Ascending aorta (tissue), 2 donors: ENCODE measurements around the gene PGAP1. TPM values are rescaled to one million over a fixed set of nuclear protein-coding genes. Genes with fewer than 3 reads are reported as not detected.

Source experiments
- DNase-seq, 2 donors: peaks; one replicate each; pipeline ENCODE4 v3.0.0-alpha.2; 2019; ENCODE audit warnings: low spot score in 2 of 2
- H3K27ac ChIP-seq, 2 donors: fragments of 200-600 bp; sonication (generic); one replicate each; pipeline ENCODE4 v1.5.1; 2016 to 2017; ENCODE audit warnings: mild to moderate bottlenecking in 1 of 2
- H3K27me3 ChIP-seq: fragments of 200-600 bp; sonication (generic); one replicate; pipeline ENCODE4 v1.5.1; 2017
- H3K36me3 ChIP-seq, 2 donors: fragments of 200-600 bp; sonication (generic); one replicate each; pipeline ENCODE4 v1.5.1; 2016
- H3K4me1 ChIP-seq, 2 donors: fragments of 200-600 bp; sonication (generic); one replicate each; pipeline ENCODE4 v1.5.1; 2016 to 2017; ENCODE audit warnings: mild to moderate bottlenecking in 1 of 2
- H3K4me3 ChIP-seq, 2 donors: fragments of 200-600 bp; sonication (generic); one replicate each; pipeline ENCODE4 v1.5.1; 2016 to 2017; ENCODE audit warnings: mild to moderate bottlenecking in 1 of 2
- H3K9me3 ChIP-seq, 2 donors: fragments of 200-600 bp; sonication (generic); one replicate each; pipeline ENCODE4 v1.5.1; 2016
- CTCF ChIP-seq, 3 experiments: fragments of 200-600 bp in 2 of 3; fragments of 450-650 bp in 1 of 3; sonication (generic) in 2 of 3; IDR thresholded peaks; one replicate each; pipeline ENCODE4 v1.5.1; 2016 to 2019; ENCODE audit warnings: antibody characterized with exemption in 3 of 3, mild to moderate bottlenecking in 1 of 3, moderate library complexity in 1 of 3
- intact Hi-C: fragments of 100-400 bp; cut with DNase I; formaldehyde crosslinking; loops from one replicate; pipeline ENCODE4 v1.15.1; 2023
- total RNA-seq: library from RNA; depleted of rRNA; stranded (reverse); fragments of >200 nt; gene quantifications from one replicate; pipeline ENCODE4 v1.1.0, GENCODE V29; 2016

The PGAP1 gene
- total RNA-seq, 1 donor from 2014 or later, result 2.3 TPM

GRCh38 chr2:196967775-196968174, 41.3 kb upstream of the PGAP1 start:
- H3K27me3 ChIP-seq, result no peaks in the 10 kb centered on the region
- no peaks in the 10 kb centered on the region for H3K4me1 ChIP-seq
- no peak overlapping the region for H3K4me3 ChIP-seq
- H3K36me3 ChIP-seq, result no peaks in the 10 kb centered on the region
- intact Hi-C loops, result no loop called here
- TF ChIP-seq CTCF (IDR thresholded peaks at IDR 0.05), result no peak
- H3K9me3 ChIP-seq, result no peaks in the 10 kb centered on the region
- DNase-seq, result no peak
- no peak overlapping the region for H3K27ac ChIP-seq

GRCh38 chr2:196967116-196967515, 40.6 kb upstream of the PGAP1 start:
- DNase-seq, result no peak
- intact Hi-C loops, result no loop called here
- Histone ChIP-seq H3K27me3 (no peaks in the 10 kb centered on the region), H3K4me3 (no peak overlapping the region), H3K27ac (no peak overlapping the region), H3K9me3 (no peaks in the 10 kb centered on the region), H3K4me1 (no peaks in the 10 kb centered on the region), H3K36me3 (no peaks in the 10 kb centered on the region)
- TF ChIP-seq CTCF (IDR thresholded peaks at IDR 0.05), result no peak

GRCh38 chr2:196966061-196966460, 39.6 kb upstream of the PGAP1 start:
- Histone ChIP-seq H3K4me1 (no peaks in the 10 kb centered on the region), H3K27me3 (no peaks in the 10 kb centered on the region), H3K4me3 (no peak overlapping the region), H3K9me3 (no peaks in the 10 kb centered on the region), H3K36me3 (no peaks in the 10 kb centered on the region), H3K27ac (no peak overlapping the region)
- no peak for TF ChIP-seq CTCF (IDR thresholded peaks at IDR 0.05)
- DNase-seq, result no peak
- intact Hi-C loops, result no loop called here

DNA sequence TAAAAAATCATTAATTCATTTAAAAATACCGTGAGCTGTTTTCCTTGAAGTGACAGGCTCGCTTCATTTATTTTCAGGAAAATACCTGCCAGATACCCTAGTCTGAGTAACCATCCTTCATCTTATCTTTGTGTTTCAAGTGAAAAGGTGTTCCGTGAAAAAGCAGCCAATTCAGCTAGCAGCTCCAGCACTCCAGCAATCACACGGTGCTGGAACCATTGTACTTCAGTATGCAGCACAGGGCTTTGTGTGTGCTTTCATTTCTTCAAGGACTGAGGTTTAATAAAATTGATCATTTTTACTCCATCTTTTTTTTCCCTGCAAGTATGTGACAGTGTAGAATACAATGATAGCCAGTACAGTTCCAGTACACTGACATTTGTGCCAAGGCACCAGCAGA, 39.1 kb upstream of the PGAP1 start:
- no peaks in the 10 kb centered on the region for H3K27me3 ChIP-seq
- no peak for DNase-seq
- no peak for TF ChIP-seq CTCF (IDR thresholded peaks at IDR 0.05)

DNA sequence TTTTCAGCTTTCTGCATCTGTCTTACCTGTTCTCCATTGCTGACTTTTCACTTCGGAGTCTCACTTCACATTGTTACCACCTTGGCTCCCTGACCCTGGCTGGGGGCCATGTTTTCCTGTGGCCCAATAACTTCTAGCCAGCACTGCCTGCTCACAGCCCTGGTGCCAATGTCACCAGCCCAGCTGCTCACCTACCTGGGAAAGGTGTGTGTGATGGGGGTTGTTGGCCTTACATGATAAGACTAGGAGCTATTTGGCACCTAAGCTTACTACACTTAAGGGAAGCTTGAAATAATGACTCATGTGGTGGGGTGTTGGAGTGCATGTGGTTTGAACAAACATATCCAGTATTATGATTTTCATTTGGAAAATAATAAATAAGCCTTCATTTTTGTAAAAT, 37.5 kb upstream of the PGAP1 start:
- H3K4me3 ChIP-seq, result no peak overlapping the region
- no peaks in the 10 kb centered on the region for H3K36me3 ChIP-seq
- DNase-seq, result no peak
- H3K27me3 ChIP-seq, result no peaks in the 10 kb centered on the region
- H3K9me3 ChIP-seq, result no peaks in the 10 kb centered on the region
- no peaks in the 10 kb centered on the region for H3K4me1 ChIP-seq
- TF ChIP-seq CTCF (IDR thresholded peaks at IDR 0.05), result no peak
- H3K27ac ChIP-seq, result no peak overlapping the region
- intact Hi-C loops, result no loop called here

More for the DNA sequence above, 39.1 kb upstream of the PGAP1 start:
- Histone ChIP-seq H3K36me3 (no peaks in the 10 kb centered on the region), H3K27ac (no peak overlapping the region), H3K4me3 (no peak overlapping the region), H3K4me1 (no peaks in the 10 kb centered on the region), H3K9me3 (no peaks in the 10 kb centered on the region)
- intact Hi-C loops, result no loop called here

GRCh38 chr2:196963043-196963442, 36.5 kb upstream of the PGAP1 start:
- H3K36me3 ChIP-seq, result no peaks in the 10 kb centered on the region
- H3K4me1 ChIP-seq, result no peaks in the 10 kb centered on the region
- intact Hi-C loops, result no loop called here
- no peaks in the 10 kb centered on the region for H3K9me3 ChIP-seq
- H3K27me3 ChIP-seq, result no peaks in the 10 kb centered on the region
- no peak overlapping the region for H3K27ac ChIP-seq
- no peak overlapping the region for H3K4me3 ChIP-seq
- DNase-seq, result no peak
- TF ChIP-seq CTCF (IDR thresholded peaks at IDR 0.05), result no peak
